Activated T-cell treated with anti-CD3 and anti-CD28 coated beads, Interleukin-2, amount 50 U/mL, for 4 hours (primary cell): ENCODE measurements around the gene CACNA1A. TPM values are rescaled to one million over a fixed set of nuclear protein-coding genes. Genes with fewer than 3 reads are reported as not detected.
"Not testable (repeated sequence)": the region's sequence is repeated elsewhere in the genome, so short reads cannot be mapped to it uniquely, and the experiment has no call there.

Experiments used
- ATAC-seq, 2 donors: fragments of 200-7000 bp; cut with Tn5 transposase; one replicate each; pipeline ENCODE4 v1.10.0; 2021
- DNase-seq: peaks from one replicate; pipeline ENCODE4 v3.0.0-alpha.2; 2020
- H3K27me3 Mint-ChIP-seq: one replicate; pipeline ENCODE4 v1.8.0; 2021; ENCODE audit warnings: low read depth, mixed read lengths
- H3K36me3 Mint-ChIP-seq: one replicate; pipeline ENCODE4 v1.8.0; 2022; ENCODE audit warnings: mixed read lengths; ENCODE audit not compliant: insufficient read depth
- H3K4me1 Mint-ChIP-seq: one replicate; pipeline ENCODE4 v1.8.0; 2021; ENCODE audit warnings: low read depth, mixed read lengths
- H3K4me3 Mint-ChIP-seq: one replicate; pipeline ENCODE4 v1.8.0; 2021; ENCODE audit warnings: mild to moderate bottlenecking, moderate library complexity, mixed read lengths
- H3K9me3 Mint-ChIP-seq: one replicate; pipeline ENCODE4 v1.8.0; 2021; ENCODE audit warnings: mixed read lengths
- total RNA-seq, 3 donors: library from RNA; stranded (reverse); gene quantifications; one replicate each; pipeline ENCODE4 v1.2.1, GENCODE V29; 2021

CACNA1A gene
- total RNA-seq, 3 donors from 2014 or later: 0.16 to 0.43 (median 0.20) TPM

- H3K27me3 Mint-ChIP-seq: peaks cover 20% of the 10 kb centered on the region
- not testable (repeated sequence) for H3K36me3 Mint-ChIP-seq, H3K4me3 Mint-ChIP-seq, H3K9me3 Mint-ChIP-seq, ATAC-seq, H3K4me1 Mint-ChIP-seq, DNase-seq
Measured at GRCh38 chr19:13256398-13256797, 249.9 kb downstream of the CACNA1A start.

DNA sequence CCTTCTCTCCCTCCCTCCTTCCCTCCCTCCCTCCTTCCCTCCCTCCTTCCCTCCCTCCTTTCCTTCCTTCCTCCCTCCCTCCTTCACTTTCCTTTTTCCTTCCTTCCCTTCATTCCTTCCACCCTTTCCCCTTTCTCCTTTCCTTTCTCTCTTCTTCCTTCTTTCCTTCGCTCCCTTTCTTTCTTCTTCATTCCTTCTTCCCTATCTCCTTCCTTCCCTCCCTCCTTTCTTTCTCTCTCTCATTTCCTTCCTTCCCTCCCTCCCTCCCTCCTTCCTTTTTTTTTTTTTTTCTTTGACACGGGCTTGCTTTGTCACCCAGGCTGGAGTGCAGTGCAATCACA, 250.6 kb downstream of the CACNA1A start:
- Mint-ChIP-seq H3K4me3 (no peak overlapping the region), H3K36me3 (peaks cover 3% of the 10 kb centered on the region), H3K4me1 (peaks cover under 1% of the 10 kb centered on the region), H3K27me3 (peaks cover 19% of the 10 kb centered on the region), H3K9me3 (no peaks in the 10 kb centered on the region)
- DNase-seq (no peak), ATAC-seq (no peak)

DNA sequence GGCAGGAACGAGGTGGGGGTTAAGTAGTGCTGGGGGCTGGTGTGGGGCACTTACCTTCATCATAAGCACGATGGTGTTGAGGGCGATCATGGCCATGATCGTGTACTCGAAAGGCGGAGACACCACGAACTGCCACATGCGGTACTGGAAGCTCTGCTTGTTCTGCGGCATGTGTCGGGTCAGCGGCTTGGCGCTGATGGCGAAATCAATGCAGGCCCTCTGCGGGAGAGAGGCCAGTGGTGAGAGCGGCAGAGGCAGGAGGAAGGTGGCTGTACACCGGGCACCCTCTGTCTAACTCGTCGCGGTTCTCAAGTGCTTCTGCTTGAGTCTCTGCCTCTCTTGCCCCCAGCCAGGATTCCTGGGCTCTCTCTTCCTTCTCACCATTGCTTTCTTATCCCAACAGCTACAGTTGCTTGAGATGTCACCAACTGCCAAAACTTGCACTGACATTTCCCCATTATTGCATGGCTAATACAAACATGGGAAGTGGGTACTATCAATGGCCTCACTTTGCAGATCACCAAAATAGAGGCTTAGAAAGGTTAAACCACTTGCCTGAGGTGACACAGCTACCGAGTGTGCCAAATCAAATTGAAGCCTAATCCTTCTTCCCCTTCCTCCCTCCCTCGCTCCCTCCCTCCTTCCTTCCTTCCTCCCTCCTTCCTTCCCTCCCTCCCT, 251.1 kb downstream of the CACNA1A start:
- H3K9me3 Mint-ChIP-seq: no peaks in the 10 kb centered on the region
- no peak for ATAC-seq
- no peaks in the 10 kb centered on the region for H3K4me1 Mint-ChIP-seq
- no peak for DNase-seq
- peaks cover 19% of the 10 kb centered on the region for H3K27me3 Mint-ChIP-seq
- H3K36me3 Mint-ChIP-seq: peaks cover 3% of the 10 kb centered on the region
- H3K4me3 Mint-ChIP-seq: no peak overlapping the region

GRCh38 chr19:13252569-13253335, 253.5 kb downstream of the CACNA1A start:
- H3K9me3 Mint-ChIP-seq: no peaks in the 10 kb centered on the region
- no peaks in the 10 kb centered on the region for H3K4me1 Mint-ChIP-seq
- peaks cover 10% of the 10 kb centered on the region for H3K27me3 Mint-ChIP-seq

GRCh38 chr19:13244920-13245319, 261.4 kb downstream of the CACNA1A start:
- no peak overlapping the region for H3K4me3 Mint-ChIP-seq
- H3K27me3 Mint-ChIP-seq: no peaks in the 10 kb centered on the region
- H3K9me3 Mint-ChIP-seq: no peaks in the 10 kb centered on the region
- ATAC-seq: no peak
- peaks cover 14% of the 10 kb centered on the region for H3K4me1 Mint-ChIP-seq
- no peak for DNase-seq
- no peaks in the 10 kb centered on the region for H3K36me3 Mint-ChIP-seq

More at GRCh38 chr19:13252569-13253335, 253.5 kb downstream of the CACNA1A start:
- Mint-ChIP-seq H3K36me3 (peaks cover 3% of the 10 kb centered on the region), H3K4me3 (no peak overlapping the region)
- ATAC-seq (no peak), DNase-seq (no peak)

DNA sequence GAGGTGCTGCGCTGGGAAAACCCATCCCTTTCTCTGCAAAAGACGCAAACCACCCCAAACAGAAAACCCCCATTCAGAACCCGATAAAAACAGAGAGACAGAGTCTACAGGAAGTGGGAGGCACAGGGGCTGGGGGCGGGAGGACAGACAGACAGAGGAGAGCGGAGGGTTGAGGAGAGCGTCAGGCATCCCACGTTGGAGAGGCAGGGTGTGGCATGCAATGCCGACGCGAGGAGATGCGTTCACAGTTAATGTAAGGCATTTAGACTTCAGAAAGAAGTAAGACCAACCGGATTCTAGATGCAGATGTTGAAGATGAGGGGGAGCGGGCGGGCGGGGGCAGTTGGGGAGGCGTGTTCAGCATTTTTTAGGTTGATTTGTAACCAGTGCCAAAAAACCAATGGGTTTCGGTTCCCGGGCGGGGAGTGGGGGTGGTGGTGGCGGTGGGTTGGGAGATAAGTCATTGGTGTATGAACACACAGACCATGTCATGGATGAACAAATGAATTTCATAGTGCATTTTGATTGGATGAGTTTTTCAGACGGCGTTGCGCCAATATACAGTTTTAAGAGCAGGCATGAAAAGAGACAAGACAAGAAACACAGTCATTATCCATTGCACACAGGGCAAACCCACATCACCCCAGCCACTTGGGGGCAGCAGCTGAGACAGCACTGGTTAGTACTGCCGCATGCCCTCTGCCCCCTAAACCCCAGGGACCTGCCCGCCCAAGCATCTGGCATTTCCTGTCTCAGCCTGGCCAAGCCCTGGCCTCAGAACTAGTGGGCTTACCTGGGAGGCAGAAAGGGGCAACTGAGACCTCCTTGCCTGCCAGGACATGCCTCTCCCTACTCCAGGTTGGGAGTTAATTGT, 264.8 kb downstream of the CACNA1A start:
- Mint-ChIP-seq H3K36me3 (no peaks in the 10 kb centered on the region), H3K9me3 (no peaks in the 10 kb centered on the region), H3K4me1 (peaks cover 14% of the 10 kb centered on the region), H3K4me3 (peak overlapping the region; percentile 27), H3K27me3 (no peaks in the 10 kb centered on the region)
- DNase-seq (no peak), ATAC-seq (peak; percentile 68 to 77)

GRCh38 chr19:13240312-13241022, 265.8 kb downstream of the CACNA1A start:
- Mint-ChIP-seq H3K36me3 (no peaks in the 10 kb centered on the region), H3K9me3 (peaks cover 6% of the 10 kb centered on the region), H3K4me3 (peak overlapping the region; percentile 0), H3K4me1 (peaks cover 14% of the 10 kb centered on the region), H3K27me3 (no peaks in the 10 kb centered on the region)
- ATAC-seq: no peak
- DNase-seq: no peak

GRCh38 chr19:13238891-13239534, 267.3 kb downstream of the CACNA1A start:
- H3K4me3 Mint-ChIP-seq: no peak overlapping the region
- H3K27me3 Mint-ChIP-seq: no peaks in the 10 kb centered on the region
- peaks cover 27% of the 10 kb centered on the region for H3K4me1 Mint-ChIP-seq
- no peaks in the 10 kb centered on the region for H3K36me3 Mint-ChIP-seq
- no peak for DNase-seq
- no peak for ATAC-seq
- peaks cover 9% of the 10 kb centered on the region for H3K9me3 Mint-ChIP-seq

GRCh38 chr19:13234518-13234917, 271.8 kb downstream of the CACNA1A start:
- ATAC-seq (peak; percentile 91), DNase-seq (peak; percentile 57)
- Mint-ChIP-seq H3K9me3 (peaks cover 9% of the 10 kb centered on the region), H3K4me1 (peaks cover 13% of the 10 kb centered on the region), H3K27me3 (peaks cover 3% of the 10 kb centered on the region), H3K4me3 (peak overlapping the region; percentile 52), H3K36me3 (no peaks in the 10 kb centered on the region)

- Mint-ChIP-seq H3K9me3 (peaks cover 9% of the 10 kb centered on the region), H3K27me3 (peaks cover 11% of the 10 kb centered on the region), H3K36me3 (no peaks in the 10 kb centered on the region), H3K4me1 (peaks cover 13% of the 10 kb centered on the region), H3K4me3 (no peak overlapping the region)
- DNase-seq (no peak), ATAC-seq (no peak)
Measured at GRCh38 chr19:13231663-13232062, 274.6 kb downstream of the CACNA1A start.

DNA sequence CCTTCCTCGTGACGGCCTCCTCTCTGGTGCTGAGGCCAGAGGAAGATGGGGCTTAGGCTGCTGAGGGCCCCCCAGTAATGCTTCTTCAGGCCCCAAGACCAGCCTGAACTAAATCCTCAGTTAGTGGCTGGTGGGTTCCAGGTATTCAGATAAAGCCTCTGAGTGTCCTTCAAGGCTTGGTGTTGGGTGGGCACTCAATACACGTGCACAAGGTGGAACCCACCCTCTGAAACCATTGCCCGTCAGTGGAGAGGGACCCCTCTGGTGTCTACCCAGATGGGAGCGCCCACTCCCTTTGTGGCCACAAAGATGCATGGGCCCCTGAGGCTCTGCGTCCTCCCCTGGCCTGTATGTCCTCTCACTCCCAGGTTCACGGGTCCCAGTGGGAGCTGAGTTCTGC, 277.0 kb downstream of the CACNA1A start:
- no peaks in the 10 kb centered on the region for H3K36me3 Mint-ChIP-seq
- peaks cover 17% of the 10 kb centered on the region for H3K27me3 Mint-ChIP-seq
- DNase-seq (no peak), ATAC-seq (no peak)
- H3K9me3 Mint-ChIP-seq: no peaks in the 10 kb centered on the region
- no peak overlapping the region for H3K4me3 Mint-ChIP-seq
- H3K4me1 Mint-ChIP-seq: peaks cover under 1% of the 10 kb centered on the region

DNA sequence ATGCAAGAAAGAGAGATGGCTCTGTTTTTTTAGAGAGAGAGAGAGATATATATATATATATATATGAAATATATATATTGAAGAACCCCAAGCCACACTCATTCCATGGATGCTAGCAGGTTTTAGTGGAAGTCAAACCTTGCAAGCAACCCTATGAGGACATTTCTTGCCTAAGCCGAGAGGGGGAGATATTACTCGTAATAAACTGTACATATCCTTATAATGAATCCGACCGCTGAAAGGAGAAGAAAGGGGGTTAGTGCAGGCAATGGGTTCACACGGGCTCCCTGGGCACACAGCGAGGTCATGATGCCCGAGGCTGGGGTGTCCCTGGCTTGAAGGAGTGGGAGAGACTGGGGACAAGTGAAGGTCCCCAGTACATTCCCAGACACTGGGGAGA, 277.7 kb downstream of the CACNA1A start:
- ATAC-seq: no peak
- no peak for DNase-seq
- no peaks in the 10 kb centered on the region for H3K9me3 Mint-ChIP-seq
- peaks cover 17% of the 10 kb centered on the region for H3K27me3 Mint-ChIP-seq
- no peaks in the 10 kb centered on the region for H3K36me3 Mint-ChIP-seq
- no peak overlapping the region for H3K4me3 Mint-ChIP-seq
- no peaks in the 10 kb centered on the region for H3K4me1 Mint-ChIP-seq

- ATAC-seq (no peak), DNase-seq (no peak)
- Mint-ChIP-seq H3K27me3 (peaks cover 17% of the 10 kb centered on the region), H3K36me3 (no peaks in the 10 kb centered on the region), H3K9me3 (no peaks in the 10 kb centered on the region), H3K4me3 (no peak overlapping the region), H3K4me1 (no peaks in the 10 kb centered on the region)
Measured at GRCh38 chr19:13226983-13227382, 279.3 kb downstream of the CACNA1A start.
